ENCODE data around the gene VMAC.

The VMAC gene

GRCh38 chr19:5932146-5932545 is 27.5 kb downstream of the VMAC start:
- Mint-ChIP-seq H3K4me3 (no peak overlapping the region), H3K27me3 (no peaks in the 10 kb centered on the region), H3K36me3 (ENCODE audit: insufficient read depth) (peaks cover 31% of the 10 kb centered on the region), H3K4me1 (peaks cover 14% of the 10 kb centered on the region), H3K9me3 (no peaks in the 10 kb centered on the region), H3K27ac (ENCODE audit: low read depth) (no peak overlapping the region)
- DNase-seq (ENCODE audit: low spot score in 2 of 2): no peak
- ATAC-seq (replicated peaks; ENCODE audit: extremely low read depth, poor library complexity, severe bottlenecking): no peak

- H3K9me3 Mint-ChIP-seq: no peaks in the 10 kb centered on the region
- peaks cover 27% of the 10 kb centered on the region for H3K36me3 Mint-ChIP-seq (ENCODE audit: insufficient read depth)
- H3K27ac Mint-ChIP-seq (ENCODE audit: low read depth): no peak overlapping the region
- no peak overlapping the region for H3K4me3 Mint-ChIP-seq
- H3K4me1 Mint-ChIP-seq: peaks cover 19% of the 10 kb centered on the region
- ATAC-seq (replicated peaks; ENCODE audit: extremely low read depth, poor library complexity, severe bottlenecking) (no peak), DNase-seq (ENCODE audit: low spot score in 2 of 2) (no peak)
- no peaks in the 10 kb centered on the region for H3K27me3 Mint-ChIP-seq
These were observed 28.1 kb downstream of the VMAC start for GRCh38 chr19:5932609-5933262.

- peaks cover 19% of the 10 kb centered on the region for H3K4me1 Mint-ChIP-seq
- no peaks in the 10 kb centered on the region for H3K27me3 Mint-ChIP-seq
- no peak for ATAC-seq (replicated peaks; ENCODE audit: extremely low read depth, poor library complexity, severe bottlenecking)
- peaks cover 25% of the 10 kb centered on the region for H3K36me3 Mint-ChIP-seq (ENCODE audit: insufficient read depth)
- no peak overlapping the region for H3K4me3 Mint-ChIP-seq
- H3K27ac Mint-ChIP-seq (ENCODE audit: low read depth): no peak overlapping the region
- DNase-seq (ENCODE audit: low spot score in 2 of 2): no peak
- no peaks in the 10 kb centered on the region for H3K9me3 Mint-ChIP-seq
These were observed 28.9 kb downstream of the VMAC start for GRCh38 chr19:5933391-5934068.

- H3K4me3 Mint-ChIP-seq: no peak overlapping the region
- peaks cover 19% of the 10 kb centered on the region for H3K4me1 Mint-ChIP-seq
- no peaks in the 10 kb centered on the region for H3K27me3 Mint-ChIP-seq
- ATAC-seq (replicated peaks; ENCODE audit: extremely low read depth, poor library complexity, severe bottlenecking): no peak
- no peak overlapping the region for H3K27ac Mint-ChIP-seq (ENCODE audit: low read depth)
- H3K36me3 Mint-ChIP-seq (ENCODE audit: insufficient read depth): peaks cover 25% of the 10 kb centered on the region
- no peak for DNase-seq (ENCODE audit: low spot score in 2 of 2)
- no peaks in the 10 kb centered on the region for H3K9me3 Mint-ChIP-seq
These were observed 29.4 kb downstream of the VMAC start for GRCh38 chr19:5934069-5934401.

- no peak for ATAC-seq (replicated peaks; ENCODE audit: extremely low read depth, poor library complexity, severe bottlenecking)
These were observed 30.3 kb downstream of the VMAC start for GRCh38 chr19:5934774-5935472.

GRCh38 chr19:5935473-5936291 is 31.0 kb downstream of the VMAC start:
- Mint-ChIP-seq H3K4me1 (peaks cover 19% of the 10 kb centered on the region), H3K27ac (ENCODE audit: low read depth) (peak overlapping the region; percentile 55), H3K4me3 (no peak overlapping the region), H3K27me3 (no peaks in the 10 kb centered on the region), H3K36me3 (ENCODE audit: insufficient read depth) (peaks cover 29% of the 10 kb centered on the region), H3K9me3 (no peaks in the 10 kb centered on the region)
- DNase-seq (ENCODE audit: low spot score in 2 of 2): no peak
- ATAC-seq (replicated peaks; ENCODE audit: extremely low read depth, poor library complexity, severe bottlenecking): no peak

More at GRCh38 chr19:5934774-5935472, 30.3 kb downstream of the VMAC start:
- Mint-ChIP-seq H3K27ac (ENCODE audit: low read depth) (peak overlapping the region; percentile 55), H3K36me3 (ENCODE audit: insufficient read depth) (peaks cover 26% of the 10 kb centered on the region), H3K4me1 (peaks cover 19% of the 10 kb centered on the region), H3K27me3 (no peaks in the 10 kb centered on the region), H3K9me3 (no peaks in the 10 kb centered on the region), H3K4me3 (no peak overlapping the region)
- DNase-seq (ENCODE audit: low spot score in 2 of 2): no peak

- Mint-ChIP-seq H3K27ac (ENCODE audit: low read depth) (no peak overlapping the region), H3K27me3 (no peaks in the 10 kb centered on the region)
- ATAC-seq (replicated peaks; ENCODE audit: extremely low read depth, poor library complexity, severe bottlenecking): no peak
These were observed 31.6 kb downstream of the VMAC start for GRCh38 chr19:5936292-5936592.

GRCh38 chr19:5937550-5937949 is 32.9 kb downstream of the VMAC start:
- ATAC-seq (replicated peaks; ENCODE audit: extremely low read depth, poor library complexity, severe bottlenecking) (no peak), DNase-seq (ENCODE audit: low spot score in 2 of 2) (no peak)
- peak overlapping the region; percentile 11 for H3K27ac Mint-ChIP-seq (ENCODE audit: low read depth)
- peaks cover 23% of the 10 kb centered on the region for H3K36me3 Mint-ChIP-seq (ENCODE audit: insufficient read depth)
- H3K4me1 Mint-ChIP-seq: peaks cover 19% of the 10 kb centered on the region
- H3K4me3 Mint-ChIP-seq: no peak overlapping the region
- no peaks in the 10 kb centered on the region for H3K9me3 Mint-ChIP-seq
- no peaks in the 10 kb centered on the region for H3K27me3 Mint-ChIP-seq

More at GRCh38 chr19:5936292-5936592, 31.6 kb downstream of the VMAC start:
- peaks cover 29% of the 10 kb centered on the region for H3K36me3 Mint-ChIP-seq (ENCODE audit: insufficient read depth)
- H3K4me1 Mint-ChIP-seq: peaks cover 19% of the 10 kb centered on the region
- H3K9me3 Mint-ChIP-seq: no peaks in the 10 kb centered on the region
- no peak overlapping the region for H3K4me3 Mint-ChIP-seq
- DNase-seq (ENCODE audit: low spot score in 2 of 2): no peak

GRCh38 chr19:5940260-5941208 is 35.9 kb downstream of the VMAC start:
- Mint-ChIP-seq H3K4me1 (peaks cover 28% of the 10 kb centered on the region), H3K36me3 (ENCODE audit: insufficient read depth) (peaks cover 20% of the 10 kb centered on the region), H3K4me3 (no peak overlapping the region), H3K9me3 (no peaks in the 10 kb centered on the region), H3K27ac (ENCODE audit: low read depth) (peak overlapping the region; percentile 53), H3K27me3 (no peaks in the 10 kb centered on the region)
- ATAC-seq (replicated peaks; ENCODE audit: extremely low read depth, poor library complexity, severe bottlenecking) (no peak), DNase-seq (ENCODE audit: low spot score in 2 of 2) (no peak)

GRCh38 chr19:5941673-5942072 is 37.0 kb downstream of the VMAC start:
- Mint-ChIP-seq H3K4me3 (no peak overlapping the region), H3K27ac (ENCODE audit: low read depth) (no peak overlapping the region), H3K36me3 (ENCODE audit: insufficient read depth) (peaks cover 17% of the 10 kb centered on the region), H3K27me3 (no peaks in the 10 kb centered on the region), H3K9me3 (no peaks in the 10 kb centered on the region), H3K4me1 (peaks cover 28% of the 10 kb centered on the region)
- DNase-seq (ENCODE audit: low spot score in 2 of 2): no peak
- ATAC-seq (replicated peaks; ENCODE audit: extremely low read depth, poor library complexity, severe bottlenecking): no peak

GRCh38 chr19:5943045-5943444 is 38.4 kb downstream of the VMAC start:
- no peak for ATAC-seq (replicated peaks; ENCODE audit: extremely low read depth, poor library complexity, severe bottlenecking)
- H3K27me3 Mint-ChIP-seq: no peaks in the 10 kb centered on the region
- no peak for DNase-seq (ENCODE audit: low spot score in 2 of 2)
- H3K4me1 Mint-ChIP-seq: peaks cover 33% of the 10 kb centered on the region
- no peak overlapping the region for H3K4me3 Mint-ChIP-seq
- H3K36me3 Mint-ChIP-seq (ENCODE audit: insufficient read depth): peaks cover 16% of the 10 kb centered on the region
- no peak overlapping the region for H3K27ac Mint-ChIP-seq (ENCODE audit: low read depth)
- no peaks in the 10 kb centered on the region for H3K9me3 Mint-ChIP-seq

GRCh38 chr19:5943623-5944022 is 39.0 kb downstream of the VMAC start:
- ATAC-seq (replicated peaks; ENCODE audit: extremely low read depth, poor library complexity, severe bottlenecking): no peak
- DNase-seq (ENCODE audit: low spot score in 2 of 2): no peak
- H3K4me1 Mint-ChIP-seq: peaks cover 37% of the 10 kb centered on the region
- H3K27me3 Mint-ChIP-seq: no peaks in the 10 kb centered on the region
- H3K4me3 Mint-ChIP-seq: no peak overlapping the region
- no peak overlapping the region for H3K27ac Mint-ChIP-seq (ENCODE audit: low read depth)
- no peaks in the 10 kb centered on the region for H3K9me3 Mint-ChIP-seq
- H3K36me3 Mint-ChIP-seq (ENCODE audit: insufficient read depth): peaks cover 16% of the 10 kb centered on the region
